Activated T-helper 2 cell treated with anti-CD3 and anti-CD28 coated beads, Interferon-gamma antibody, Interleukin-2, Interleukin-4, amounts not matched to agents 10 μg/mL and 5 μg/mL and 100 μg/mL, durations not matched to agents 14 hours and 24 hours and 36 hours (primary cell): ENCODE results near the gene DSE. TPM values are rescaled to one million over a fixed set of nuclear protein-coding genes. Genes with fewer than 3 reads are reported as not detected.
"Not testable (repeated sequence)": the region's sequence is repeated elsewhere in the genome, so short reads cannot be mapped to it uniquely, and the experiment has no call there.

Experiments used
- DNase-seq: peaks from one replicate; pipeline ENCODE4 v3.0.0; 2021; ENCODE audit warnings: low spot score
- H3K27ac Mint-ChIP-seq: one replicate; pipeline ENCODE4 v1.8.0; 2021; ENCODE audit warnings: mixed read lengths
- H3K27me3 Mint-ChIP-seq: one replicate; pipeline ENCODE4 v1.8.0; 2021; ENCODE audit warnings: low read depth, mixed read lengths
- H3K36me3 Mint-ChIP-seq: one replicate; pipeline ENCODE4 v1.8.0; 2021; ENCODE audit warnings: low read depth, mixed read lengths
- H3K4me1 Mint-ChIP-seq: one replicate; pipeline ENCODE4 v1.8.0; 2021; ENCODE audit warnings: low read depth, mixed read lengths
- H3K4me3 Mint-ChIP-seq: one replicate; pipeline ENCODE4 v1.8.0; 2021; ENCODE audit warnings: low read depth, mild to moderate bottlenecking, moderate library complexity, mixed read lengths
- H3K9me3 Mint-ChIP-seq: one replicate; pipeline ENCODE4 v1.8.0; 2021; ENCODE audit warnings: mixed read lengths
- intact Hi-C: fragments of 100-400 bp; cut with micrococcal nuclease; formaldehyde crosslinking; loops from one replicate; pipeline ENCODE4 v1.15.1; 2023
- total RNA-seq: library from RNA; stranded (reverse); gene quantifications from 2 replicates; pipeline ENCODE4 v1.2.3, GENCODE V29; 2022

Gene DSE
- total RNA-seq, 1 donor from 2014 or later: 3.4 TPM

DNA sequence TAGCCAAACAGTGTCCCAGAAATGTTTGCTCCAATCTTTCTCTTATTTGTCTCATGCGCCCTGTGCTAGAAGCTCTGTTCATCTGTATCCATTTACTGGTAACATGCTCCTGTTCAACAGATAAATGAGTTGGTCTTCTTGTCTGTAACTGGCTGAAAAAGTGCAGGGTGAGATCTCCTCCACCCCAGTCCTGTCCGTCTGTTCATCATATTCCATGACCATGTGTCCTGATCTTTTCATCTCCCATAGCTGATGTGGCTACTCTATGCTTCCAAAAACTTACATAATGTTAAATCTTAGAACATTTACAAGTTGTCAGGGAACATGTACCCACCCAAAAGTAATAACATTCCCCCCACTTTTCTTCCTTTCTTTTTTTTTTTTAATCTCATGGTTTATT lies 31.8 kb upstream of the DSE start:
- intact Hi-C loops: no loop called here
- no peak overlapping the region for H3K4me3 Mint-ChIP-seq
- H3K36me3 Mint-ChIP-seq: no peaks in the 10 kb centered on the region
- DNase-seq: no peak
- H3K4me1 Mint-ChIP-seq: no peaks in the 10 kb centered on the region
- no peaks in the 10 kb centered on the region for H3K27me3 Mint-ChIP-seq
- no peaks in the 10 kb centered on the region for H3K9me3 Mint-ChIP-seq
- H3K27ac Mint-ChIP-seq: no peak overlapping the region

GRCh38 chr6:116340625-116341024 lies 30.1 kb upstream of the DSE start:
- H3K27ac Mint-ChIP-seq, H3K4me3 Mint-ChIP-seq, DNase-seq, H3K36me3 Mint-ChIP-seq, H3K4me1 Mint-ChIP-seq, H3K9me3 Mint-ChIP-seq, H3K27me3 Mint-ChIP-seq, intact Hi-C loops: not testable (repeated sequence)

- H3K9me3 Mint-ChIP-seq: no peaks in the 10 kb centered on the region
Observed at GRCh38 chr6:116349216-116349615, 21.5 kb upstream of the DSE start.

DNA sequence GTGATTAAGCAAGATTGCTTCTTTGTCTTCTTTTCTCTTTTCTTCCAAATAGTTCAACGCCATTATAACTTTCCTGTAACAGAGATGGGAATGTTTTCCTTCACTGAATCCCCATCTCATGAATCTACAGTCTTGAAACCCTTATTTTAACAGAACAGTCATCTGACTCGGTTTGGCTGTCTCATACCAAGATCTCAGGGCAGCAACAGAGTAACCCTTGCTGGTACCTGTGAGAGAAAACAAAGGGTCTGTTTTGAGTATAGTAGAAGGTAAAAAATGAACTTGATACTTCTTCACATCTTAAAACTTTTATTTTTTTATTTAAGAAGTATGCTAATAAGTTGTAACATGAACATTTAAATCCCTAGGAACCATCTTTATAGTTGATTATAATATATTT lies 19.6 kb upstream of the DSE start:
- H3K27me3 Mint-ChIP-seq: peaks cover 4% of the 10 kb centered on the region
- H3K4me3 Mint-ChIP-seq: no peak overlapping the region
- intact Hi-C loops: no loop called here
- H3K27ac Mint-ChIP-seq: no peak overlapping the region
- no peak for DNase-seq
- no peaks in the 10 kb centered on the region for H3K4me1 Mint-ChIP-seq
- H3K36me3 Mint-ChIP-seq: no peaks in the 10 kb centered on the region
- no peaks in the 10 kb centered on the region for H3K9me3 Mint-ChIP-seq

More at GRCh38 chr6:116349216-116349615, 21.5 kb upstream of the DSE start:
- Mint-ChIP-seq H3K36me3 (no peaks in the 10 kb centered on the region), H3K4me1 (no peaks in the 10 kb centered on the region), H3K4me3 (no peak overlapping the region), H3K27me3 (peaks cover 4% of the 10 kb centered on the region), H3K27ac (no peak overlapping the region)
- DNase-seq: no peak
- intact Hi-C loops: no loop called here

DNA sequence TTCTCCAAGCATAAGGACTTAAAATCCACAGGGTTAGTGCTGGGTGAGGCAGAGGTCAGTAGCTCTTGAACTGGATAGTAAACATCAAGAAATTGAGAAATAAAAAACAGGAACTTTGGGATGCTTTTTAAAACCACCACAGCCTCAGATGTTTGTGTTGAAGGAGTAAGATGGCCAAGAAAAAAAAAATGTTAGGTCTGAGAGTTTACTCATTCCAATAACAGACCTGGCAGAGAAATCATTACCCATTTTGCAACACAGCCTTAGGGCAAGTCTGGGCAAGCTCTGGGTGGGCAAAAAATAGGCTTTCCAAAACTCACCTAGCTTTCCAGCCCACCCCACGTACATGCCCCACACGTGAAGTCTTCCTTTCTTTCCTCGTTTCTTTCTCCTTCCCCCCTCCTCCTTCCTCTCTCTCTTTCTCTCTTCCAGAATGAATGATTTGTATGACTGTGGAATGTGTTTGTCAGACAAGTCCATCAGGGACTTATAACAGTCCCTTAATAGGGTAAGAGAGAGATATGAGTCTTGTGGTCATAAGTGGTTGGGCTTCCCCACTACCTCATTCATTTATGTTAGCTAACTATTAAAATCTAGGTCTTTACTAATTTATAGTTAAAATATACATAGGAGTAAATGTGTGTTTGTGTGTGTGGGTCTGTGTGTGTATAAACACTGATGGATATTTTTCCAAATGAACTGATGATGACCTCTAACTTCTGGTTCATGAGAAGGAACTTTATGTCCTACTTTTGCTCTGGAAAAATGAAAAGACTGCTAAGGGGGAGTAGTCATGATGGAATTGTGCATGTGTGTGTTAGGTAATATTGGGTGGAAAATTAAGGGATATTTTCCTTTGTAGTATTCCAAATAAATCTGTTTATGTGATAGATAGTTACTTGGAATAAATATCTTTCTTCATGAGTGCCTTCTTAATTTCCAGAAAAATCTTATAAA lies 18.0 kb upstream of the DSE start:
- Mint-ChIP-seq H3K9me3 (no peaks in the 10 kb centered on the region), H3K4me1 (no peaks in the 10 kb centered on the region), H3K36me3 (no peaks in the 10 kb centered on the region), H3K4me3 (no peak overlapping the region), H3K27me3 (peaks cover 4% of the 10 kb centered on the region), H3K27ac (no peak overlapping the region)
- DNase-seq: no peak
- intact Hi-C loops: no loop called here

GRCh38 chr6:116354236-116354635 lies 16.5 kb upstream of the DSE start:
- no peaks in the 10 kb centered on the region for H3K9me3 Mint-ChIP-seq
- no peak overlapping the region for H3K4me3 Mint-ChIP-seq
- intact Hi-C loops: no loop called here

GRCh38 chr6:116355796-116356195 lies 15.0 kb upstream of the DSE start:
- H3K36me3 Mint-ChIP-seq: no peaks in the 10 kb centered on the region
- no peaks in the 10 kb centered on the region for H3K9me3 Mint-ChIP-seq
- H3K27me3 Mint-ChIP-seq: peaks cover 11% of the 10 kb centered on the region
- DNase-seq: no peak
- no peak overlapping the region for H3K27ac Mint-ChIP-seq
- H3K4me1 Mint-ChIP-seq: peaks cover 2% of the 10 kb centered on the region
- intact Hi-C loops: no loop called here
- H3K4me3 Mint-ChIP-seq: no peak overlapping the region

More at GRCh38 chr6:116354236-116354635, 16.5 kb upstream of the DSE start:
- H3K27ac Mint-ChIP-seq: no peak overlapping the region
- no peak for DNase-seq
- H3K36me3 Mint-ChIP-seq: no peaks in the 10 kb centered on the region
- H3K4me1 Mint-ChIP-seq: peaks cover 2% of the 10 kb centered on the region
- H3K27me3 Mint-ChIP-seq: peaks cover 8% of the 10 kb centered on the region

GRCh38 chr6:116359131-116359530 lies 11.6 kb upstream of the DSE start:
- no peaks in the 10 kb centered on the region for H3K36me3 Mint-ChIP-seq
- H3K9me3 Mint-ChIP-seq: no peaks in the 10 kb centered on the region
- H3K27ac Mint-ChIP-seq: no peak overlapping the region
- no peak overlapping the region for H3K4me3 Mint-ChIP-seq
- H3K27me3 Mint-ChIP-seq: peaks cover 10% of the 10 kb centered on the region
- DNase-seq: no peak
- peaks cover 2% of the 10 kb centered on the region for H3K4me1 Mint-ChIP-seq
- intact Hi-C loops: no loop called here

DNA sequence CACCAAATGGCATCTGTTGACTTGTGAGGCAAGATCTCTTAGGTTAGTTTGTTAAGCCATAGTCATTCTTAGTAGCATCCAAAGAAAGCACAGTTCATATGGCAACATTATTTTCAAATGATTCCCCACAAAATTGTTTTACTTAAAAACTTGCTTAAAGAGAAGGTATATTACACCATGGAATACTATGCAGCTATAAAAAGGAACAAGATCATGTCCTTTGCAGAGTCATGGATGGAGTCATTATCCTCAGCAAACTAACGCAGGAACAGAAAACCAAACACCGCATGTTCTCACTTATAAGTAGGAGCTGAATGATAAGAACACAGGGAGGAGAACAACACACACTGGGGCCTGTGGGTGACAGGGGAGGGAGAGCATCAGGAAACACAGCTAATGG lies 10.9 kb upstream of the DSE start:
- Mint-ChIP-seq H3K27ac (no peak overlapping the region), H3K4me1 (peaks cover 2% of the 10 kb centered on the region), H3K36me3 (no peaks in the 10 kb centered on the region), H3K27me3 (peaks cover 10% of the 10 kb centered on the region), H3K9me3 (no peaks in the 10 kb centered on the region), H3K4me3 (no peak overlapping the region)
- DNase-seq: no peak
- intact Hi-C loops: no loop called here

GRCh38 chr6:116362276-116362675 lies 8.5 kb upstream of the DSE start:
- DNase-seq: no peak
- H3K4me1 Mint-ChIP-seq: peaks cover 2% of the 10 kb centered on the region
- intact Hi-C loops: no loop called here
- no peak overlapping the region for H3K4me3 Mint-ChIP-seq
- peaks cover 21% of the 10 kb centered on the region for H3K27me3 Mint-ChIP-seq
- H3K9me3 Mint-ChIP-seq: no peaks in the 10 kb centered on the region
- H3K36me3 Mint-ChIP-seq: no peaks in the 10 kb centered on the region
- H3K27ac Mint-ChIP-seq: no peak overlapping the region

DNA sequence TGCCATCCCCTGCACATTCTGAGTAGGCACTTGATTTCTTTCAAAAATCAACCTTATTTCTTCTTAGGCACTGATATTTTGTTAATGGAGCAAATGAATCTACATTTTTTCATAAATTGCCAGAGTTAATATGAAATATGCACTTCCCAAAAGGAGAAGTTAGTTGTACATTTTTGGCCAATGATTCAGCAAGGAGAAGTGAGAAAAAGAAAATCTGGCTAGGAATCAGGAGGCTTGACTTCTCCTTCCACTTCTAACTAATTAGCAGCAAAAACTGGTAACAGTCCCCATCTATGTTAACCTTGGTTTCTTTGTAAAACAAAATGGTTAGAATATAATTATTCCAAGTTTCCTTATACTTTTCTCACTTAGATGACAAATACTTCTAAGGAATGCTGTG lies 7.0 kb upstream of the DSE start:
- Mint-ChIP-seq H3K27me3 (peaks cover 24% of the 10 kb centered on the region), H3K9me3 (no peaks in the 10 kb centered on the region), H3K4me1 (peaks cover 2% of the 10 kb centered on the region), H3K27ac (no peak overlapping the region), H3K4me3 (no peak overlapping the region), H3K36me3 (no peaks in the 10 kb centered on the region)
- intact Hi-C loops: no loop called here
- DNase-seq: no peak

DNA sequence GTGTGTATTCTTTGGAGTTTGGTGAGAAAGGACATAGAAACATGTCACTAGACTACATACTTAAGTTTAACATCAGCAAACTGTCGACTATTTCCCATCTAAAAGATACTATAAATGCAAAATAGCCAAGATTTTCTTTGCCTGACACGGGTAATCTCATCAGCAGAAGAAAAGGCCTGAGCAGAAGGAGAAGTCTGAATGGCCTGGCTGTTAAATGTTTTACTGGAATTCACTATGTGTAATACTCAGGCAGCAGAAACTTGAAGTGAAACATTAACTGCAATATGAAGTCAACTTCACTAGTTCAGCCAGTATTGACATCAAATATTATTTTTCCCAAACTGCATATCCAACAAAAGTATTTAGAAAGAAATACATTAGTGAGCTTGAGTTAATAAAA lies 6.4 kb upstream of the DSE start:
- Mint-ChIP-seq H3K9me3 (no peaks in the 10 kb centered on the region), H3K27me3 (peaks cover 25% of the 10 kb centered on the region), H3K4me3 (no peak overlapping the region), H3K36me3 (no peaks in the 10 kb centered on the region), H3K27ac (no peak overlapping the region), H3K4me1 (peaks cover 2% of the 10 kb centered on the region)
- intact Hi-C loops: no loop called here
- no peak for DNase-seq

DNA sequence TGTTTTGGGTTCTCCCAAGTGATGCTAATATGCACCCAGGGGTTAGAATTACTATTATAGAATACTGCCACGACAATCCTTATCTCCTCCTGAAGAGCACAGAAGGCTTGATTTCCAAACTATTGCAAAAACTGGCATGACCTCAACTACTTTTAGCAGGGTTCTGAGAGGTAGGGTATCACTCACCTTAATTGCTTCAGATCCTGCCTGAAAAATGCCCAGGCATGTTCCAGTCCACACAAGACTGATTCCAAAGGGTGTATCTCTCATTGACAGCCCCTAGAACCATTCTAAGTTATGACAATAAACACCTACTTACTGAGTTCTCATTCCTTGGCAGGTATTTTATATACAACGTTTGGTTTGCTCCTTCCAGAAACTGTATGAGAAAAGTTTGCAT lies 5.0 kb upstream of the DSE start:
- H3K27me3 Mint-ChIP-seq: peaks cover 34% of the 10 kb centered on the region
- no peak overlapping the region for H3K27ac Mint-ChIP-seq
- H3K4me3 Mint-ChIP-seq: no peak overlapping the region
- intact Hi-C loops: no loop called here
- no peaks in the 10 kb centered on the region for H3K36me3 Mint-ChIP-seq
- no peaks in the 10 kb centered on the region for H3K9me3 Mint-ChIP-seq
- DNase-seq: no peak
- peaks cover 9% of the 10 kb centered on the region for H3K4me1 Mint-ChIP-seq
